K562 (cell line): ENCODE measurements around the gene SETX. TPM values are rescaled to one million over a fixed set of nuclear protein-coding genes. Genes with fewer than 3 reads are reported as not detected.

ENCODE experiments used
- ATAC-seq: fragments of 200-7000 bp; cut with Tn5 transposase; 3 replicates; pipeline ENCODE4 v1.9.1; 2020; ENCODE audit warnings: moderate library complexity
- BruUV-seq: library from RNA; stranded (reverse); fragments of 400-500 nt; replicated peaks from 2 replicates; lab custom pipeline; 2021; lab: Mats Ljungman, UMichigan
- CTCF ChIA-PET: fragments of 300-600 bp; formaldehyde crosslinking; extraction: SDS; loops from one replicate; lab custom pipeline; 2021; ENCODE audit warnings: low intra/inter-chr PET ratio; lab: Yijun Ruan, JAX
- POLR2A ChIA-PET: fragments of 300-600, 350-650 bp; sonication (Branson Sonifier 250); formaldehyde crosslinking; extraction: SDS; loops from one replicate; lab custom pipeline; 2021; ENCODE audit warnings: antibody characterized with exemption, inconsistent platforms; lab: Yijun Ruan, JAX
- DNase-seq, 4 experiments: peaks; one replicate each; pipeline versions ENCODE4 v3.0.0 to v3.0.0-alpha.2; 2011 to 2018; ENCODE audit warnings: low spot score in 3 of 4, mixed read lengths in 3 of 4; ENCODE audit errors: extremely low read depth in 1 of 4
- FAIRE-seq: peaks from 2 replicates; lab custom pipeline; 2011; peaks lifted over from hg19 to GRCh38; lab: Jason Lieb, UNC
- H2AFZ ChIP-seq: 2 replicates; pipeline ENCODE4 v1.6.0; 2011; ENCODE audit warnings: low read depth, low read length, control low read depth, inconsistent platforms
- H3K27ac ChIP-seq: fragments of 200-600 bp; 3 replicates; pipeline ENCODE4 v1.8.0; 2011; ENCODE audit warnings: low read depth, mild to moderate bottlenecking, control low read depth, inconsistent platforms, low read length, moderate library complexity, mixed read lengths; ENCODE audit errors: extremely low read depth
- H3K27me3 ChIP-seq, 2 experiments: fragments of 300-600 bp in 1 of 2; 2 replicates in 1 of 2; 3 replicates in 1 of 2; pipeline versions ENCODE4 v1.6.0 to v1.8.0; 2011; ENCODE audit warnings: inconsistent platforms in 2 of 2, low read length in 2 of 2, mild to moderate bottlenecking in 1 of 2, mixed read lengths in 1 of 2, moderate library complexity in 1 of 2; ENCODE audit not compliant: control insufficient read depth in 2 of 2, insufficient read depth in 2 of 2
- H3K36me3 ChIP-seq: fragments of 300-600 bp; 3 replicates; pipeline ENCODE4 v1.8.0; 2011; ENCODE audit warnings: mild to moderate bottlenecking, low read length, inconsistent platforms; ENCODE audit not compliant: control insufficient read depth, insufficient read depth
- H3K4me1 ChIP-seq, 2 experiments: fragments of 200-600 bp in 1 of 2; replicated peaks in 1 of 2; 2 replicates in 1 of 2; 3 replicates in 1 of 2; pipeline versions ENCODE4 v1.5.1 to v1.8.0; 2011; ENCODE audit warnings: inconsistent platforms in 2 of 2, low read length in 2 of 2, mild to moderate bottlenecking in 1 of 2, mixed read lengths in 1 of 2, moderate library complexity in 1 of 2; ENCODE audit not compliant: control insufficient read depth in 2 of 2, insufficient read depth in 2 of 2
- H3K4me2 ChIP-seq: 2 replicates; pipeline ENCODE4 v1.6.1; 2011; ENCODE audit warnings: low read length, control low read depth, inconsistent platforms, mixed read lengths; ENCODE audit not compliant: insufficient read depth
- H3K4me3 ChIP-seq: fragments of 200-600 bp; sonication (generic), shearing (Covaris generic); 2 replicates; pipeline ENCODE4 v1.5.1; 2016; ENCODE audit warnings: control low read depth, inconsistent platforms
- H3K79me2 ChIP-seq: fragments of 200-600 bp; 3 replicates; pipeline ENCODE4 v1.8.0; 2011; ENCODE audit warnings: low read length, inconsistent platforms; ENCODE audit not compliant: control insufficient read depth, insufficient read depth
- H3K9ac ChIP-seq, 2 experiments: 2 replicates each; pipeline versions ENCODE4 v1.6.0 to v1.6.1; 2011; ENCODE audit warnings: low read depth in 2 of 2, low read length in 2 of 2, control low read depth in 1 of 2, inconsistent platforms in 1 of 2, mild to moderate bottlenecking in 1 of 2, mixed read lengths in 1 of 2; ENCODE audit not compliant: insufficient read depth in 1 of 2
- H3K9me1 ChIP-seq: one replicate; pipeline ENCODE4 v1.6.0; 2011; ENCODE audit warnings: inconsistent platforms, mild to moderate bottlenecking, low read length, moderate library complexity; ENCODE audit not compliant: control insufficient read depth, insufficient read depth
- H3K9me3 ChIP-seq: replicated peaks from 2 replicates; pipeline ENCODE4 v1.5.1; 2011; ENCODE audit warnings: low read depth, low read length, inconsistent platforms; ENCODE audit not compliant: control insufficient read depth, insufficient read depth
- H4K20me1 ChIP-seq: replicated peaks from 2 replicates; pipeline ENCODE4 v1.6.1; 2011; ENCODE audit warnings: low read length, inconsistent platforms, mixed read lengths; ENCODE audit not compliant: control insufficient read depth, insufficient read depth
- BCL6 ChIP-seq: fragments of 250-450 bp; sonication (Bioruptor Pico); IDR thresholded peaks from 2 replicates; pipeline ENCODE4 v1.4.0; 2020
- GATA2 ChIP-seq: sonication (generic); formaldehyde crosslinking; IDR thresholded peaks from 2 replicates; pipeline ENCODE4 v1.4.0; 2020; ENCODE audit warnings: mild to moderate bottlenecking, missing genetic modification reagents
- HDAC6 ChIP-seq: IDR thresholded peaks from 2 replicates; pipeline ENCODE4 v1.6.1; 2012; ENCODE audit warnings: low read depth, mild to moderate bottlenecking, control low read depth, inconsistent platforms, low read length, moderate library complexity
- KDM1A ChIP-seq, 2 experiments: fragments of 450-650 bp; IDR thresholded peaks; 2 replicates each; pipeline ENCODE4 v1.6.1; 2016; ENCODE audit warnings: mild to moderate bottlenecking in 2 of 2
- MYC ChIP-seq, 2 experiments: fragments of 250-450 bp in 1 of 2; sonication (Bioruptor Pico) in 1 of 2; IDR thresholded peaks; 2 replicates each; pipeline versions ENCODE4 v1.5.1 to v1.6.1; 2012 to 2021; ENCODE audit warnings: low read depth in 2 of 2, borderline replicate concordance in 1 of 2, improper control_type of control experiment in 1 of 2, low read length in 1 of 2, mild to moderate bottlenecking in 1 of 2, moderate library complexity in 1 of 2
- NCOA1 ChIP-seq: fragments of 450-650 bp; IDR thresholded peaks from 2 replicates; pipeline ENCODE4 v1.6.1; 2016; ENCODE audit warnings: low read depth
- NUFIP1 ChIP-seq: fragments of 450-650 bp; IDR thresholded peaks from 2 replicates; pipeline ENCODE4 v1.6.1; 2018; ENCODE audit not compliant: partially characterized antibody
- SMARCA5 ChIP-seq: fragments of 450-650 bp; IDR thresholded peaks from 2 replicates; pipeline ENCODE4 v1.6.1; 2016
- ZBED1 ChIP-seq: IDR thresholded peaks from 2 replicates; pipeline ENCODE4 v1.6.1; 2014
- ZNF316 ChIP-seq: fragments of 450-650 bp; IDR thresholded peaks from 2 replicates; pipeline ENCODE4 v1.6.1; 2016
- WGBS: fragments of 100-300 bp; shearing (Covaris generic); methylation state at CpG from one replicate; pipeline ENCODE4 v1.1.6; 2016; ENCODE audit warnings: low coverage, mixed read lengths; ENCODE audit not compliant: insufficient coverage; ENCODE audit errors: missing lambda C conversion rate; 5-methylcytosine and 5-hydroxymethylcytosine counted together
- in situ Hi-C: fragments of 300-500 bp; cut with MboI; formaldehyde crosslinking; loops from 4 replicates; pipeline ENCODE4 v1.15.0; 2018; ENCODE audit warnings: inconsistent platforms, mixed read lengths
- intact Hi-C: fragments of 100-400 bp; cut with micrococcal nuclease; formaldehyde crosslinking; loops from 2 replicates; pipeline ENCODE4 v1.14.2; 2022
- polyA plus RNA-seq, 8 experiments: library from polyadenylated mRNA; depleted of rRNA in 4 of 8; stranded (reverse) in 5 of 8; unstranded in 3 of 8; fragments of >200 nt; fragmentation: Nextera tagmentation in 2 of 8; fragmentation: Illumina TruSeq in 1 of 8; extraction: Ambion mirVana in 2 of 8; extraction: Trizol in 1 of 8; gene quantifications; 2 replicates each; pipeline versions ENCODE4 v1.2.1 to v1.2.3, GENCODE V29; 2011 to 2014; ENCODE audit warnings: inconsistent platforms in 1 of 8, missing spikeins in 1 of 8
- total RNA-seq, 7 experiments: library from RNA; depleted of rRNA in 6 of 7; stranded (reverse); fragments of >200 nt in 6 of 7; fragmentation: Illumina TruSeq in 2 of 7; extraction: Trizol in 2 of 7; gene quantifications; 2 replicates each; pipeline versions ENCODE4 v1.2.1 to v1.2.3, GENCODE V29; 2011 to 2021; ENCODE audit warnings: low replicate concordance in 1 of 7
- TF ChIP-seq, protein P1 (sequence below): fragments of 450-650 bp; IDR thresholded peaks from 2 replicates; pipeline ENCODE4 v1.6.1; 2016; ENCODE audit warnings: low read depth
- TF ChIP-seq, protein P2 (sequence below): fragments of 450-650 bp; IDR thresholded peaks from 2 replicates; pipeline ENCODE4 v1.6.1; 2016; ENCODE audit warnings: low read depth, mild to moderate bottlenecking, moderate library complexity
- TF ChIP-seq, protein P3 (sequence below): sonication (generic); formaldehyde crosslinking; IDR thresholded peaks from 2 replicates; pipeline ENCODE4 v1.5.0; 2020; ENCODE audit warnings: missing genetic modification reagents
- TF ChIP-seq, protein P4 (sequence below): fragments of 250-450 bp; sonication (Bioruptor Pico); IDR thresholded peaks from 2 replicates; pipeline ENCODE4 v1.8.0; 2022; ENCODE audit warnings: moderate library complexity, mild to moderate bottlenecking, inconsistent platforms

SETX gene
- total and polyA plus RNA-seq, 9 of the 15 experiments (the other 6 are each of a cell fraction or from before 2014, with no cell fraction given): 8.7 to 45.7 (median 28.7) TPM

DNA sequence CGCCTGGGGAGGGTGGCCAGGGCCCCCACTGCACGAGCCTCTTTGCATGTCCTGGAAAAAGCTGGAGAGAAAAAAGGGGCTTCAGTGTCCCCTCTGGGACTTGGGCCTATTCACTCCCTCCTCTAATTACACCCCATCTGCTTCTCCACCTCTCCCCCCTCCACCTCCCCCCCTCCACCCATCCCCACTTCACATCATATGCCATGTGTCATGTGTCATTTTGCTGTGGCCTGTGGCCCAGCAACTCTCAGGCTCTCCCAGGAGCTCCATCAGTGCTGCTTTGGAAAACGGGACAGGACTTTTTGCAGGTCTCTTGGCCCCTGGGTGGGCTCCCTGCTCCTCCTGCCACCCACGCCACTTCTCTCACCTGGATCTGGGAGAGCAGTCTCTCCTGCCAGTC is 124.2 kb downstream of the SETX start:
- H3K4me1 ChIP-seq: peaks cover 0 to 3% of the 10 kb centered on the region in 2 experiments; a peak in 1 of 5 replicates
- FAIRE-seq: no peak
- in situ Hi-C loops (no loop called here), intact Hi-C loops (no loop called here)
- no peak overlapping the region for H3K4me2 ChIP-seq
- WGBS: 0% methylated on average over 3 of the region's 4 CpGs
- no peak for ATAC-seq
- peaks cover 15% of the 10 kb centered on the region for H4K20me1 ChIP-seq
- CTCF ChIA-PET: no interaction called here
- no peak for DNase-seq
- H3K79me2 ChIP-seq: no peaks in the 10 kb centered on the region
- H3K9me3 ChIP-seq: no peaks in the 10 kb centered on the region
- H3K9me1 ChIP-seq: no peaks in the 10 kb centered on the region
- H2AFZ ChIP-seq: no peak overlapping the region
- H3K36me3 ChIP-seq: no peaks in the 10 kb centered on the region
- no peak overlapping the region; a peak in 1 of 4 replicates for H3K9ac ChIP-seq
- H3K27me3 ChIP-seq: peaks cover 35 to 78% of the 10 kb centered on the region in 2 experiments; a peak in 4 of 5 replicates
- H3K27ac ChIP-seq: no peak overlapping the region
- POLR2A ChIA-PET: interaction anchor here (0.6 to 1.0 kb wide), 2 partner anchors 125 to 467 kb away, joined by 3 read pairs; no protein-coding TSS in a partner anchor
- BruUV-seq: no TSS peak
- no peak overlapping the region for H3K4me3 ChIP-seq
- TF ChIP-seq, protein P1, sequence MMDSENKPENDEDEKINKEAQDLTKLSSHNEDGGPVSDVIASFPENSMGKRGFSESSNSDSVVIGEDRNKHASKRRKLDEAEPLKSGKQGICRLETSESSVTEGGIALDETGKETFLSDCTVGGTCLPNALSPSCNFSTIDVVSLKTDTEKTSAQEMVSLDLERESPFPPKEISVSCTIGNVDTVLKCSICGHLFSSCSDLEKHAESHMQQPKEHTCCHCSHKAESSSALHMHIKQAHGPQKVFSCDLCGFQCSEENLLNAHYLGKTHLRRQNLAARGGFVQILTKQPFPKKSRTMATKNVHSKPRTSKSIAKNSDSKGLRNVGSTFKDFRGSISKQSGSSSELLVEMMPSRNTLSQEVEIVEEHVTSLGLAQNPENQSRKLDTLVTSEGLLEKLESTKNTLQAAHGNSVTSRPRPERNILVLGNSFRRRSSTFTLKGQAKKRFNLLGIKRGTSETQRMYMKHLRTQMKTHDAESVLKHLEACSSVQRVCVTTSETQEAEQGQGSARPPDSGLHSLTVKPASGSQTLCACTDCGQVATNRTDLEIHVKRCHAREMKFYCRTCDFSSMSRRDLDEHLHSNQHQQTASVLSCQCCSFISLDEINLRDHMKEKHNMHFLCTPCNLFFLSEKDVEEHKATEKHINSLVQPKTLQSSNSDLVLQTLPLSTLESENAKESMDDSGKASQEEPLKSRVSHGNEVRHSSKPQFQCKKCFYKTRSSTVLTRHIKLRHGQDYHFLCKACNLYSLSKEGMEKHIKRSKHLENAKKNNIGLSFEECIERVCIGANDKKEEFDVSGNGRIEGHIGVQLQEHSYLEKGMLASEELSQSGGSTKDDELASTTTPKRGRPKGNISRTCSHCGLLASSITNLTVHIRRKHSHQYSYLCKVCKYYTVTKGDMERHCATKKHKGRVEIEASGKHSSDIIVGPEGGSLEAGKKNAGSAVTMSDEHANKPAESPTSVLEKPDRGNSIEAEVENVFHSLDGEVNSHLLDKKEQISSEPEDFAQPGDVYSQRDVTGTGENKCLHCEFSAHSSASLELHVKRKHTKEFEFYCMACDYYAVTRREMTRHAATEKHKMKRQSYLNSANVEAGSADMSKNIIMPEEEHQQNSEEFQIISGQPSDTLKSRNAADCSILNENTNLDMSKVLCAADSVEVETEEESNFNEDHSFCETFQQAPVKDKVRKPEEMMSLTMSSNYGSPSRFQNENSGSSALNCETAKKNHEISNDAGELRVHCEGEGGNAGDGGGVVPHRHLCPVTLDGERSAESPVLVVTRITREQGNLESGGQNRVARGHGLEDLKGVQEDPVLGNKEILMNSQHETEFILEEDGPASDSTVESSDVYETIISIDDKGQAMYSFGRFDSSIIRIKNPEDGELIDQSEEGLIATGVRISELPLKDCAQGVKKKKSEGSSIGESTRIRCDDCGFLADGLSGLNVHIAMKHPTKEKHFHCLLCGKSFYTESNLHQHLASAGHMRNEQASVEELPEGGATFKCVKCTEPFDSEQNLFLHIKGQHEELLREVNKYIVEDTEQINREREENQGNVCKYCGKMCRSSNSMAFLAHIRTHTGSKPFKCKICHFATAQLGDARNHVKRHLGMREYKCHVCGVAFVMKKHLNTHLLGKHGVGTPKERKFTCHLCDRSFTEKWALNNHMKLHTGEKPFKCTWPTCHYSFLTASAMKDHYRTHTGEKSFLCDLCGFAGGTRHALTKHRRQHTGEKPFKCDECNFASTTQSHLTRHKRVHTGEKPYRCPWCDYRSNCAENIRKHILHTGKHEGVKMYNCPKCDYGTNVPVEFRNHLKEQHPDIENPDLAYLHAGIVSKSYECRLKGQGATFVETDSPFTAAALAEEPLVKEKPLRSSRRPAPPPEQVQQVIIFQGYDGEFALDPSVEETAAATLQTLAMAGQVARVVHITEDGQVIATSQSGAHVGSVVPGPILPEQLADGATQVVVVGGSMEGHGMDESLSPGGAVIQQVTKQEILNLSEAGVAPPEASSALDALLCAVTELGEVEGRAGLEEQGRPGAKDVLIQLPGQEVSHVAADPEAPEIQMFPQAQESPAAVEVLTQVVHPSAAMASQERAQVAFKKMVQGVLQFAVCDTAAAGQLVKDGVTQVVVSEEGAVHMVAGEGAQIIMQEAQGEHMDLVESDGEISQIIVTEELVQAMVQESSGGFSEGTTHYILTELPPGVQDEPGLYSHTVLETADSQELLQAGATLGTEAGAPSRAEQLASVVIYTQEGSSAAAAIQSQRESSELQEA: no peak
- TF ChIP-seq KDM1A (IDR thresholded peaks at IDR 0.05): no peak
- no peak for TF ChIP-seq MYC (IDR thresholded peaks at IDR 0.05; ENCODE audit: low read depth, low read length)
- no peak for TF ChIP-seq MYC (CRISPR knock-in tag; IDR thresholded peaks at IDR 0.05; ENCODE audit: borderline replicate concordance, low read depth)
- TF ChIP-seq, protein P2, sequence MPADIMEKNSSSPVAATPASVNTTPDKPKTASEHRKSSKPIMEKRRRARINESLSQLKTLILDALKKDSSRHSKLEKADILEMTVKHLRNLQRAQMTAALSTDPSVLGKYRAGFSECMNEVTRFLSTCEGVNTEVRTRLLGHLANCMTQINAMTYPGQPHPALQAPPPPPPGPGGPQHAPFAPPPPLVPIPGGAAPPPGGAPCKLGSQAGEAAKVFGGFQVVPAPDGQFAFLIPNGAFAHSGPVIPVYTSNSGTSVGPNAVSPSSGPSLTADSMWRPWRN: no peak
- TF ChIP-seq SMARCA5: no peak
- TF ChIP-seq, protein P3, sequence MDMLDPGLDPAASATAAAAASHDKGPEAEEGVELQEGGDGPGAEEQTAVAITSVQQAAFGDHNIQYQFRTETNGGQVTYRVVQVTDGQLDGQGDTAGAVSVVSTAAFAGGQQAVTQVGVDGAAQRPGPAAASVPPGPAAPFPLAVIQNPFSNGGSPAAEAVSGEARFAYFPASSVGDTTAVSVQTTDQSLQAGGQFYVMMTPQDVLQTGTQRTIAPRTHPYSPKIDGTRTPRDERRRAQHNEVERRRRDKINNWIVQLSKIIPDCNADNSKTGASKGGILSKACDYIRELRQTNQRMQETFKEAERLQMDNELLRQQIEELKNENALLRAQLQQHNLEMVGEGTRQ (CRISPR knock-in tag): no peak
- no peak for TF ChIP-seq ZNF316
- TF ChIP-seq NCOA1: no peak
- no peak for TF ChIP-seq HDAC6
- no peak for TF ChIP-seq NUFIP1
- no peak for TF ChIP-seq BCL6
- TF ChIP-seq GATA2 (CRISPR knock-in tag): no peak
- TF ChIP-seq, protein P4, sequence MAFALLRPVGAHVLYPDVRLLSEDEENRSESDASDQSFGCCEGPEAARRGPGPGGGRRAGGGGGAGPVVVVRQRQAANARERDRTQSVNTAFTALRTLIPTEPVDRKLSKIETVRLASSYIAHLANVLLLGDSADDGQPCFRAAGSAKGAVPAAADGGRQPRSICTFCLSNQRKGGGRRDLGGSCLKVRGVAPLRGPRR (CRISPR knock-in tag): no peak
- no peak for TF ChIP-seq ZBED1
